ENCODE results near the gene ATG101. TPM values are rescaled to one million over a fixed set of nuclear protein-coding genes. Genes with fewer than 3 reads are reported as not detected.

The ATG101 gene
- total and polyA plus RNA-seq, 8 donors: 19.7 to 42.4 (median 25.1) TPM

GRCh38 chr12:52086366-52086765 lies 16.6 kb downstream of the ATG101 start:
- H3K27ac ChIP-seq: no peak overlapping the region
- no peak overlapping the region for H3K4me3 ChIP-seq
- DNase-seq (no peak), ATAC-seq (no peak)
- peaks cover 0 to 39% of the 10 kb centered on the region in 2 donors for H3K27me3 ChIP-seq
- TF ChIP-seq CTCF (IDR thresholded peaks at IDR 0.05): no peak
- intact Hi-C loops (cut with DNase I): no loop called here
- H3K9me3 ChIP-seq: no peaks in the 10 kb centered on the region
- no peaks in the 10 kb centered on the region for H3K36me3 ChIP-seq
- peaks cover 18 to 21% of the 10 kb centered on the region in 2 donors for H3K4me1 ChIP-seq

GRCh38 chr12:52086944-52087835 lies 17.4 kb downstream of the ATG101 start:
- no peak overlapping the region for H3K4me3 ChIP-seq
- H3K9me3 ChIP-seq: no peaks in the 10 kb centered on the region
- ATAC-seq (no peak), DNase-seq (no peak)
- TF ChIP-seq CTCF (IDR thresholded peaks at IDR 0.05): no peak
- intact Hi-C loops (cut with DNase I): no loop called here
- no peaks in the 10 kb centered on the region for H3K36me3 ChIP-seq
- peaks cover 0 to 39% of the 10 kb centered on the region in 2 donors for H3K27me3 ChIP-seq
- peaks cover 13% of the 10 kb centered on the region in 2 donors for H3K4me1 ChIP-seq
- H3K27ac ChIP-seq: no peak overlapping the region

- Histone ChIP-seq H3K4me3 (no peak overlapping the region), H3K4me1 (peaks cover 3 to 4% of the 10 kb centered on the region in 2 donors), H3K9me3 (no peaks in the 10 kb centered on the region), H3K27ac (no peak overlapping the region), H3K27me3 (peaks cover 0 to 39% of the 10 kb centered on the region in 2 donors), H3K36me3 (no peaks in the 10 kb centered on the region)
- DNase-seq: no peak
- TF ChIP-seq CTCF (IDR thresholded peaks at IDR 0.05): no peak
- ATAC-seq: no peak
- intact Hi-C loops (cut with DNase I): no loop called here
These were observed 18.4 kb downstream of the ATG101 start for GRCh38 chr12:52087961-52088820.

- Histone ChIP-seq H3K9me3 (no peaks in the 10 kb centered on the region), H3K4me3 (no peak overlapping the region), H3K27me3 (peaks cover 0 to 39% of the 10 kb centered on the region in 2 donors), H3K27ac (no peak overlapping the region), H3K36me3 (no peaks in the 10 kb centered on the region), H3K4me1 (no peaks in the 10 kb centered on the region)
- no peak for DNase-seq
- TF ChIP-seq CTCF (IDR thresholded peaks at IDR 0.05): no peak
- intact Hi-C loops (cut with DNase I): no loop called here
- no peak for ATAC-seq
These were observed 19.7 kb downstream of the ATG101 start for GRCh38 chr12:52089491-52089890.

GRCh38 chr12:52090291-52090690 lies 20.5 kb downstream of the ATG101 start:
- H3K36me3 ChIP-seq: no peaks in the 10 kb centered on the region
- H3K27ac ChIP-seq: no peak overlapping the region
- no peaks in the 10 kb centered on the region for H3K9me3 ChIP-seq
- H3K27me3 ChIP-seq: peaks cover 0 to 39% of the 10 kb centered on the region in 2 donors
- intact Hi-C loops (cut with DNase I): no loop called here
- DNase-seq (no peak), ATAC-seq (no peak)
- no peaks in the 10 kb centered on the region for H3K4me1 ChIP-seq
- no peak overlapping the region for H3K4me3 ChIP-seq
- no peak for TF ChIP-seq CTCF (IDR thresholded peaks at IDR 0.05)
